ENCODE measurements around the gene ZSWIM3. TPM values are rescaled to one million over a fixed set of nuclear protein-coding genes. Genes with fewer than 3 reads are reported as not detected.
A peak's percentile ranks its signal among the peaks of the same experiment; 100 is the strongest.

Gene ZSWIM3
- total RNA-seq, 1 donor from 2014 or later = 5.9 TPM

DNA sequence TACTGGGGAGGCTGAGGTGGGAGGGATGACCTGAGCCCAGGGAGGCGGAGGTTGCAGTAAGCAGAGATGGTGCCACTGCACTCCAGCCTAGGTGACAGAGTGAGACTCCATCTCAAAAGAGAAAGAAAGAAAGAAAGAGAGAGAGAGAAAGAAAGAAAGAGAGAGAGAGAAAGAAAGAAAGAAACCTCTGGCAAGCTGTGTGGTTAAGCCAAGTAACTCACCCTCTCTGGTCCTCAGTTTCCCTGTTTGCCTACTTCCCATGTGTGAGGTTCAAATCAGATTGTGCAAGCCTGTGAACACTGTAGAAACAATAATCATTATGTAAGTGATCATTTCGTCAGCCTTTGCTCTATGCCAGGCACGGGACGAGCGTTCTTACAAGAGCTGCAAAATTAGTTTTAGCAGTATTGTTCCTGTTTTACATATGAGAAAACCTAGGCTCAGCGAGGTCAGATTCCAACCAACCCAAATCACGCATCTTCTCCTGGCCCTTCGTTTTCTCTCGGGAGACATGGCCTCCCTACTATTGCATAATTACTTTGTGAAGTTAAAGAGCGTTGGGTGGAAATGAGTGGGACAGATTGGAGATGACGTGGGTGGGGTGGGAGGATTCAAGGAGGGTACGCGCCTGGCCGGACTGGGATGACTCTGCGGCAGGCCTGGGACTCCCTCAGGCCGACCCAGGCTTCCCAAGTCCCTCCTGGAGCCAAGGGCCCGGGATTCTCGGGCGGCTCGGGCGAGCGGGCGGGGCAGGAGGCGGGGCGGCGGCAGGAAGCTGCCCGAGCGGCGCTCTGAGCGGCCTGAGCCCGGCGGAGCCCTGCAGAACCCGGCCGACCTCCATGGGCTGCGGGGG, 24.2 kb upstream of the ZSWIM3 start, which contains the start of gene SNX21:
TSS of gene SNX21 (plus strand) at position 770 of the 853 bp plus-strand sequence. CDS start 121 bp downstream, outside the sequence.
- peak; percentile 81 for DNase-seq (ENCODE audit: low read depth)

DNA sequence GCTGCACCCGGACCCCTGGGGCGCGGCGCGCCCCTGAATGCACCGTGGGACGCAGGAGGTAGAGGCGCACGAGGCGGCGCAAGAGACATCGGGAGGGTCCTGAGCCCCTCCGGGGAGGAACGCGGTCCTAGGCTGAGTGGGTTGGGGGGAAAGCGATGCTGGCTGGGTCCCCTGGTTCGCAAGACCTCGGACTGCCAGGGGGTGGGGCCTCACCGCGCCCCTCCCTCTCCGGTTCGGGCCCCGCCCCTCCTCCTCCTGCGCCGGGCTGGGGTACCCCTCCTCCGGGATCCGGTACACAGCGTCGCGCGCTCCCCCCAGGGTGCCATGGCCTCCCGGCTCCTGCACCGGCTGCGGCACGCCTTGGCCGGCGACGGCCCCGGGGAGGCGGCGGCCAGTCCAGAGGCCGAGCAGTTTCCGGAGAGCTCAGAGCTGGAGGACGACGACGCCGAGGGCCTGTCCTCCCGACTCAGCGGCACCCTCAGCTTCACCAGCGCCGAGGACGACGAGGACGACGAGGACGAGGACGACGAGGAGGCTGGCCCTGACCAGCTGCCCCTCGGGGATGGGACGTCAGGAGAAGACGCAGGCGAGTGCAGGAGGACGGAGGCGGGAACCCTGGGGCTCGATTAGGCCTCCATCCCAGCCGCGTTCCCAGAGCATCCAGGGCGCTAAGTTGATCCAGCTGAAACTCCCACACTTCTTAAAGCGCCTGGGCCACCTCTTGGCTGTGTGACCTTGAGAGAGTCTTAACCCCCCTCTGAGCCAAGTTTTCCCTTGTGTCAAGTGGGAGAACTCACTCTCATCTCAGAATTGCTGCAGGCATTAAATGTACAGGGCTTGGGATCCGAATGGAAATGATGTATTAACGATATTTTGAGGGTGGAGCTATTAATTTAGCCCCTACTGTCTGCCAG, 23.3 kb upstream of the ZSWIM3 start:
- DNase-seq (ENCODE audit: low read depth) = peak; percentile 23

DNA sequence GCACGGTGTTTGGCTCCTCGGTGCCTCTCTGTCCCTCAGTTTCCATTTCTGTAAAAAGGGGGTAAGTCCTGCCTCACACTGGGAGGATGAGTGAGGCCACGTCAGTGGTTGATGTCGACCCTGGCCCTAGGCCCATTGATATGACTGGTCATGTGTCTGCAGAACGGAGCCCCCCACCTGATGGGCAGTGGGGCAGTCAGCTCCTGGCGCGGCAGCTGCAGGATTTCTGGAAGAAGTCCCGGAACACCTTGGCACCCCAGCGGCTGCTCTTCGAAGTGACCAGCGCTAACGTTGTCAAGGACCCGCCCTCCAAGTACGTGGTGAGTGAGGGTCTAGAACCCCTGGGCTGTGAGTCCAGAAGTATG, 22.6 kb upstream of the ZSWIM3 start:
- no peak for DNase-seq (ENCODE audit: low read depth)

DNA sequence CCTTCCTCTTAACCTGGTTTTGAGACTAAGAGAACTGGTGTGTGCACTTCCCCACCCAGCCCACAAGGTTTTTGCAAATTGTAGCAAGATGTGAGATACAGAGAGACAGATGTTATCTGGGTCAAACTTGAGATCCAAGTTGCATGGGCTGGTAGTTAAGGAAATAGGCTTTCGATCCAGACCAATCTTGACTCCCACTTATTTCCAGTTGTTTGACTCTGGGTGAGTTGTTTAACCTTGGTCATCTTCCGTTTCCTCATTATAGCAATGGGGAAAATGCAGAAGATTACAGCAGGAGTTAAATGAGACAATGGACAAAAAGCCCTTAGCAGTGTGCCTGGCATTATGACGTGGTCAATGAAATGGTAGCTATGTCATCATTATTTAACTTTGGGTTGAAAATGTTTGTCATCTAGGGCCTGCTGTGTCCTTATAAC, 22.1 kb upstream of the ZSWIM3 start:
- DNase-seq (ENCODE audit: low read depth) = no peak

DNA sequence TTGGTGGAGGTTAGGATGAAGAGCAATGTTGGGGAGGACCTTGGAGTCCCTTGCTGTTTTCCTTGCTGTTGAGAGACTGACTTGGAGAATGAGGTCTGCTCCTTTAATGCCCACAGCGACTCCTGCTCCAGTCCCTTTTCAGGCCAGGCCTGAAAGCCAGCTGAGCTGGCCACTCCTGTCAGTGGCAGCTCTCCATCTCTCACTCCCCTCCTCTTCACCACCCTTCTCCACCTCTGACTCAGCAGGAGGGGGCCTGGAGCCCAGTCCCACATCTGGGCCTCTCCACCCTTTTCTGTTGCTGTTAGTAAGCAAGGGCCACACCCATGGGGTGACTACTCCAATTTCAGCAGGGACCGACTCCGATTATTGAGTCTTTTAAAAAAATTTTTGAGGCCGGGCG, 21.6 kb upstream of the ZSWIM3 start:
- DNase-seq (ENCODE audit: low read depth) = no peak

DNA sequence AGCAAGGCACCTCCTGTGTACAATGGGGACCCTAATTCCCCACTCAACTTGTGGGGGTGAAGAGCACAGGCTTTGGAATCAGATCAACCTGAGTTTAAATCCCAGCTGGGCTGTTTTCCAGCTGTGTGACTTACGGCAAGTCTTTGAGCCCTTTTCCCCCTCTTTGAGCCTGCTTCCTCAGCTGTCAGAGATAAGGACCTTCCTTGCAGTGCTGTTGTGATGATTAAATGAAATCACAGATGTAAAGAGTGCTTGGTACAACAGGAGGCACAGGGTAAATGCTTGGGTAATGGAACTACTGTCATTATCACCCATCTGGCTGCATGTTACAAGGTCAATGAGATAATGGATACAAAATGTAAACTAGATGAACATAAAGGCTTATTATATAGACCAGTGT, 20.6 kb upstream of the ZSWIM3 start:
- no peak for DNase-seq (ENCODE audit: low read depth)

DNA sequence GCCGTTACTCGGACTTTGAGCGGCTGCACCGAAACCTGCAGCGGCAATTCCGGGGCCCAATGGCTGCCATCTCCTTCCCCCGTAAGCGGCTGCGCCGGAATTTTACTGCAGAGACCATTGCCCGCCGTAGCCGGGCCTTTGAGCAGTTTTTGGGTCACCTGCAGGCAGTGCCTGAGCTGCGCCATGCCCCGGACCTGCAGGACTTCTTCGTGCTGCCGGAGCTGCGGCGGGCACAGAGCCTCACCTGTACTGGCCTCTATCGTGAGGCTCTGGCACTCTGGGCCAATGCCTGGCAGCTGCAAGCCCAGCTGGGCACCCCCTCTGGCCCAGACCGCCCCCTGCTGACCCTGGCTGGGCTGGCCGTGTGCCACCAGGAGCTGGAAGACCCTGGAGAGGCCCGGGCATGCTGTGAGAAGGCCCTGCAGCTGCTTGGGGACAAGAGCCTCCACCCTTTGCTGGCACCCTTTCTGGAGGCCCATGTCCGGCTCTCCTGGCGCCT, 16.7 kb upstream of the ZSWIM3 start:
- no peak for DNase-seq (ENCODE audit: low read depth)

DNA sequence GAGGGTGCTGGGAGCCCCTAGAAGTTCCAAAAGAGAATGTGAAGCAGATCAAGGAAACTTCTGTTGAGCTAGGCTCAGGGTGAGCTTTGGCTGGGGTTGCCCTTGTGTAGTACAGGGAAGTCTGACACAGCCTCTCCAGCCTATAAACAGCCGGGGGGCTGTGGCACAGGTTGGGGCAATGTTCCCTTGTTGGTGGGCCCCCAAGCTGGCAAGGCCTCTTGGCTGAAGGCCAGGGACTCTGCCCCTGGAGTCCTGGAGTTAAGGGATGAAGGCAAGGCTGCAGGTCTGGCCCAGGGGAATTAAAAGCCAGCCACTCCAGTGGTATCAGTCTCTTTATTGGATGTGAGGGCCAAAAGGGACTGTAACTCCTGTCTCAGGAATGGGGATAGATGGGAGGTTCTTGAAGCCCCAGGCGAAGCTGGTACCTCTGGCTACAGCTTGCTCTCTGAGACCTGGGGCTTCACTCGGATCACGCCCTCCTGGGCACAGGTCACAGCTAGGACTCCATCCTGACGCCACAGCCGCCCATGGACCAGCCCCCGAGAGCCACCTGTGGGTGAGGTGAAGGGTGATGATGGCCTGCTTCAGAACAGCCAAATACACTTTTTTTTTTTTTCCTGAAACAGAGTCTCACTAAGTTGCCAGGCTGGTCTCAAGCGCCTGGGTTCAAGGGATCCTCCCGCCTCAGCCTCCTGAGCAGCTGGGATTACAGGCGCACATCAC, 15.8 kb upstream of the ZSWIM3 start:
- no peak for DNase-seq (ENCODE audit: low read depth)

DNA sequence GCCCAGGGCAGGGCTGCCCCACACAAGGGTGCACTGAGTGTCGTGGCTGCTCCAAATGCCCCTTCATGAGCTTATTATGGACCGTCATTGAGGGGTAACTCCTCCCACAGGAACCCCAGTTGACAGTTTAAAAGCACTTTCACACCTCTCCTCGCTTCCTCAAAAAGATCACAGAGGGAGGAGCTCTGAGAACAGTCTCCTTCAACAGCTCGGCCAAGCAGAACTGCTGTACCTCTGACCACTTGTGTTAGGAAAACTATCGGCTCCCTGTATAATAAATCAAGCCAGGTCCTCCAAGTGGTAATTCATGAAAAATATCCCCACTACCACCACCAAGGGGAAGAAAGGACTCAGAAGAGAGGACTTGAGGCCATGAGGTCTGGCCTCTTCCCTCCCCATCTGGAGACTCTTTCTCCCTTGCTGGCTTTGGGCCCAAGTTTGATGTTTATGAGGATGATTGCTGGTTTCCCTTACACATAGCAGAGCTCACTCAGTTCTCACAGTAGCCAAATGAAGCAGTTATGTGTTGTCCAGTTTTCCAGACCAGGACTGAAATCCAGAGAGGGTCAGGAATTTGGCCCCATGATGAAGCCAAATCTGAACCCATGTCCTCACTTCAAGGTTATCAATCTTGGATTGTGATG, 15.1 kb upstream of the ZSWIM3 start:
- no peak for DNase-seq (ENCODE audit: low read depth)

DNA sequence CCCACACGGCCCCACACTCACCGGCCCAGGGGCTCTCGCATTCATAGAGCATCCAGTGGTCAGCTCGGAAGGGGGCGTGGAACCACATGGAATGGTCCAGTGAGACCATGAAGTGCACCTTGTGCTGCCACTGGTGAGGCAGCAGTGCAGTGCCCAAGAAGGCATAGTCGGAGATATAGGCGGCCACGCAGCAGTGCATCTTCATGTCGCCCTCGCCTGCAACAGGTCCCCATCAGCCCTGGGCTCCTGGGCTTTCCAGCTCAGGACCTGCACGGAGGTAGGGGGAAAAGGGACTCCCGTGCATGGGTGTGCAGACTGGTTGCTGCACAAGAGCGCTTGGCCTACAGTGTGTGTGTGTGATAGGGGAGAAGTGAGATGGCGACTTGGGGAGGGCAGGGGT, 13.9 kb upstream of the ZSWIM3 start:
- DNase-seq (ENCODE audit: low read depth) = no peak

DNA sequence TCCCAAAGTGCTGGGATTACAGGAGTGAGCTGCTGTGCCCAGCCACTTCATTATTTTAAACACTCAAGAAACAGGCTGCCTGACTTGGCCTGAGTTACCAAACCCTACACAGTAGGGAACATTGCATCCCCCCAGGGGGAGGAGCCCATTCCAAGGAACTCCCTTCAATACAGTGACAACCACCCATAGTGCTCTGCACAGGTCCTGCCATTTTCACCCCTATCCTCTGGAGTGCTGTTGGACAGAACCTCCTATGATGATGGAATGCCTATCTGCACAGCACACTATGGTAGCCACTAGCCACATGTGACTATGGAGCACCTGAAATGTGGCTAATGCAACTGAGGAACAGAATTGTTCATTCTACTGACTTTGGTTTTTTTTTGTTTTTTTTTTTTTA, 12.0 kb upstream of the ZSWIM3 start:
- no peak for DNase-seq (ENCODE audit: low read depth)

DNA sequence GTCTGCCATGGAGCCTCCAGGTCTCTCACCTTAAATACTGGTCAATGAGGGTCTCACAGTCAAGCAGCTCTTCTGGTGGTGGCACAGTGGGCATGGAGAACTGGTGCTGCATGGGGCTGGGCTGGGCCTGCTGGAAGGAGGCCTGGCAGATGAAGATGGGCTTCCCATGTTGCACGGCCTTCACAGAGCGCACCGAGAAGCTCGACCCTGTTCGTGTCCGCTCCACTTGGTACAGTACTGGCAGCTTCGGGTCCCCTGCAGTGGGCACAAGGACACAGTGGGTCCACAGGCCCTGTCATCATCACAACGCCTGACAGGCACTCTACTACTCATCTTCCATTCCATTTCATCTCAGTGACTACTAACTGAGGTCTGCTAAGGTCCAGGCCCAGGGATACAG, 9.0 kb upstream of the ZSWIM3 start:
- DNase-seq (ENCODE audit: low read depth) = no peak

DNA sequence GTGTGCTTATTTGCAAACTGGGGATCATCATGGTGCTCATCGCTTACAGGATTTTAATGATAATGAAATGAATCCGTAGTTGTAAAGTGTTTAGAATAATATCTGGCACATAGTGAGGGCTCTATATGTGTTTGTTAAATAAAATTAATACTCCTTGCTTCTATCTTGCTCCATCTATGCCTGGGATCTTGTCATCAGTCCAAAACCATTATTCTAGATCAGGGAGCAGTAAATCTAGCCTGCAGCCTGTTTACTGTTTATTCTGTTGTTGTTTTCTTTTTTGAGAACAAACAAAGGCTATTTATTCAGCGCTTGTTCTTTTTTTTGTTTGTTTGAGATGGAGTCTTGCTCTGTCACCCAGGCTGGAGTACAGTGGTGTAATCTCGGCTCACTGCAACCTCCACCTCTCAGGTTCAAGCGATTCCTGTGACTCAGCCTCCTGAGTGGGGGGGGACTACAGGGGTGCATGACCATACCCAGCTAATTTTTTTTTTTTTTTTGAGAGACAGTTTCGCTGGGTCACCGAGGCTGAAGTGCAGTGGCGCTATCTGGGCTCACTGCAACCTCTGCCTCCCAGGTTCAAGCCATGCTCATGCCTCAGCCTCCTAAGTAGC, 8.3 kb upstream of the ZSWIM3 start:
- no peak for DNase-seq (ENCODE audit: low read depth)

DNA sequence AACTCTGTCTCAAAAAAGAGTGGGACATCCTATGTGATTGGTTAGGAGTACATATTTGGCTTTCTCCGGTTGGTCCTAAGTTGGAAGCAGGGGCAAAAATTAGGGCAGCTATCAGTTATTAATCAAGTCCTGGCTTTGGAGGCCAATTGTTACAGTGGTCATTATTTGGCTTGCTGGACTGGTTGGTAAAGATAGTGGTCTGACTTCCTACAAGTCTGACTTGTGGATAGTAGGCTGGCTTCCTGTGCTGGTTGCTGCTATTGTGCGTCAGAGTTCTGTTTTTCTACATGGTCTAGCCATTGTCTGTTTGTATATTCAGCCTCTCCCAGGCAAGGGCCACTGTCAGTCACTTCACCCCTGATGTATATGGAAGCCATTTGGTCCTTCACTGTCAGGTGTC, 7.2 kb upstream of the ZSWIM3 start:
- no peak for DNase-seq (ENCODE audit: low read depth)

DNA sequence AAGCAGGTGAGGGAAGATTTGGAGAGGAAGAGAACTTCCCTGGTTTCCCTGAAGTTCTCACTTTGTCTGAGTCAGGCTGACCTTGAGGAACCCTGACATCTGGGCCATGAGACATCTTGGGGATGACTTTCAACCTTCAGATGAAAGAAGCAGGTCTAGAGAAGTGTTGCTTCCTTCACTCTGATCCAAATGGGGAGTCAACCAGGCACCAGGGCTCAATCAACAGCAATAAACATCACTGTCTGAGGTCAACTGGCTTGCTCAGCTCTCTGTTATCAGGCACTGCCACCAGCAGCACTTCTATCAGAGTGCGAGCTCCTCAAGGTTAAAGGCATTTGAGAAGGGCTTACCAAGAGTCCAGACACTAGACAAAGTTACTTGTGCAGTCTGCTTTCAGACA, 6.5 kb upstream of the ZSWIM3 start:
- DNase-seq (ENCODE audit: low read depth) = no peak

DNA sequence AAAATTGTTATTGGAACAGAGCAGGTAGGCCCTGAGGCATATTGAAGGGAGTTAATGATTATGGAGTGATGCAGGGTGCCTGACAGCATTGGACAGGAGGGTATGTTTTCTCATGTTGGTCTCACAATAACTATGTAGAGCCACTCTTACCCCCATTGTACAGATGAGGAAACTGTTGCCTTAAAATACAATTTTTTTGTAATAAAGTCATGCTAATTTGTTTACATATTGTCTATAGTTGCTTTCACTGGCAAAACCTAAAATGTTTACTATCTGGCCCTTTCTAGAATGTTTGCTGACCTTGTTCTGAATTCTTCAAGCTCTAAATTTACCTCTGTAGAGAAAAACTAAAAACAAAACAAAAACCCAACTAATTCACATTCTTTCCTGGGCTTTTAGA, 5.9 kb upstream of the ZSWIM3 start:
- peak; percentile 71 for DNase-seq (ENCODE audit: low read depth)

DNA sequence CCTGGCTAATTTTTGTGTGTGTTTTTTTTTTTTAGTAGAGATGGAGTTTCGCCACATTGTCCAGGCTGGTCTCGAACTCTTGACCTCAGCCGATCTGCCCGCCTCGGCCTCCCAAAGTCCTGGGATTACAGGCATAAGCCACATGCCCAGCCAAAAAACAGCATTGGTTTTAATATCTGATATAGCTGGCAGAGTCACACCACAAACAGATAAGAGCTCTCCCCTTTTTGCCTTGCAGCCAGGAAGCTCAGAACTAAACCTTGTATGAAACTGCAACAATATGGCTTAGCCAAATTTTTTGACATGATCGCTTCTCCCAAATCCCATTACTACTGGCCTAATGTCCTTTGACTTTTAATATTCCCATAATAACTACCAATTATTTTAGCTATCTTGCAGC, 5.1 kb upstream of the ZSWIM3 start:
- no peak for DNase-seq (ENCODE audit: low read depth)

DNA sequence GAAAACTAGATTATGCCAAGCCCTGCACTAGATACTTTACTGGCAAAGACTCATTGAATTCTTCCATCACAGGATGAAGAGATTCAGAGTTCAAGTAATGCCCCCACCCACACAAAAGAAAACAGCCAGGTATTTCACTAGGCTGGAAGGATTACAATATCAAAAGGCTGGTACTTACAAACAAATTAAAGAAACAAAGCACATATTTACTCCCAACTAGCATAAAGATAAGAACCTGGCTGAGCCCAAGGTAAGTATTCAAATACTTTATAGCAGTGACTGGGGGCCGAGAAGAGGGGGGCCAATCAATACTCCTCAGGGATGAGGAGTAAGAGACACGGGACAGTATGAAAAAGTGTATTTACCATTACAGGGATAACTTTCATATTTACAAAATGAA, 3.9 kb upstream of the ZSWIM3 start:
- DNase-seq (ENCODE audit: low read depth) = no peak

DNA sequence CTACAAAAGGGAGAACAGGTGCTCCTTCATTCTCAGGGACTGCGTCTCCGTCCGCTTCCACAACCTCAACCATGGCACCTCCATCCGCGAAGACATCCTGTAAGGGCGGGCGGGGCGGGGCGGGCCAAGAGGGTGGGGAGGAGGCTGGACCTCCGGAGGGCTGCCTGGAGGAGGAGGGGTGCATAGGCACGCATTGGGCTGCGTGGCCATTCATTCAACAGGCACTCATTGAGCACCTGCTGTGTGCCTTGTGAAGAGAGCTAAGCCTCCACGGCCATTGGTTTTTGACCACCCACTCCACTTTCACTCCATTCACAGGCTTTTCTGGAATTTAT, 435 bp downstream of the ZSWIM3 start:
- no peak for DNase-seq (ENCODE audit: low read depth)

DNA sequence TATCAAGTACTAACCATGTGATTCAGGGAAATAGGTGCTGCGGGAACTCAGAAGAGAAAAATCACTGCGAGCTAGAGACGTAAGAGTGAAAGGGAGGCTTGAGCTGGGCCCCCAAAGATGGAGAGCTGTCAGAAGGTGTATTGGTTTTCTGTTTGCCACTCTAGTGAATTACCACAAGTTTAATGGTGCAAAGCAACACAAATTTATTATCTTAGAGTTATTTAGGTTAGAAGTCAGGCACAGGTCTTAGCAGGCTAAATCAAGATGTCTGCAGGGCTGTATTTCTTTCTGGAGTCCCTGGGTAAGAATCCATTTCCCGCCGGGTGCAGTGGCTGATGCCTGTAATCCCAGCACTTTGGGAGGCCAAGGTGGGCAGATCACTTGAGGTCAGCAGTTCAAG, 2.5 kb downstream of the ZSWIM3 start:
- DNase-seq (ENCODE audit: low read depth) = no peak

DNA sequence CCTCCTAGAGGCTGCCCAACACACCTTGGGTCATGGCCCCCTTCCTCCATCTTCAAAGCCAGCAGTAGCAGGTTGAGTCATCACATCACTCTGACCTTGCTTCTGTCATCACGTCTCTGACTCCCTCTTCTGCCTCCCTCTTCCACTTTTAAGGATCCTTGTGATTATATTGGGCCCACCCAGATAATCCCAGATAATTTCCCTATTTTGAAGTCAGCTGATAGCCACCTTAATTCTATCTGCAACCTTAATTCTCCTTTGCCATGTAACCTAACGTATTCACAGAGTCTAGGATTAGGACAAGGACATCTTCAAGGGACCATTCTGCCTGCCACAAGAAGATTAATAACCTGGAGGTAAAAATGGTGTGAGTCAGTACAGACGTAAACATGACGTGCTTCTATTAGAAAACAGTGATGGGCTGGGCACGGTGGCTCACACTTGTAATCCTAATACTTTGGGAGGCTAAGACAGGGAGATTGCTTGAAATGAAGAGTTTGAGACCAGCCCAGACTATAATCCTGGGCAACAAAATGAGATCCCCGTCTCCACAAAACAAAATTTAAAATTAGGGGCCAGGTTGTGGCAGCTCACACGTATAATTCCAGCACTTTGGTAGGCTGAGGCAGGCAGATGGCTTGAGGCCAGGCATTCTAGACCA, 3.3 kb downstream of the ZSWIM3 start:
- peak; percentile 13 for DNase-seq (ENCODE audit: low read depth)
